Vagina (tissue), 2 donors: ENCODE data around the gene TELO2.

Experiments
- CTCF ChIP-seq, 3 experiments: fragments of 450-650 bp in 2 of 3; fragments of 200-600 bp in 1 of 3; sonication (generic) in 1 of 3; IDR thresholded peaks; one replicate each; pipeline ENCODE4 v1.5.1; 2017 to 2019; ENCODE audit warnings: antibody characterized with exemption in 3 of 3, mild to moderate bottlenecking in 2 of 3, moderate library complexity in 2 of 3
- POLR2AphosphoS5 ChIP-seq, 2 donors: sonication (generic); formaldehyde crosslinking; IDR thresholded peaks; one replicate each; pipeline ENCODE4 v1.9.0; 2017; ENCODE audit warnings: antibody characterized with exemption in 2 of 2, mild to moderate bottlenecking in 2 of 2, low read depth in 1 of 2; ENCODE audit not compliant: insufficient read depth in 1 of 2

GRCh38 chr16:1532771-1533170 lies 39.6 kb downstream of the TELO2 start:
- no peak for TF ChIP-seq POLR2AphosphoS5 (IDR thresholded peaks at IDR 0.05; ENCODE audit: insufficient read depth in 1 of 2, low read depth in 1 of 2)
- no peak for TF ChIP-seq CTCF (IDR thresholded peaks at IDR 0.05)
